GM19099 (cell line): ENCODE measurements around the gene CCDC150.

Experiments used
- POLR2A ChIP-seq: IDR thresholded peaks from 3 replicates; pipeline ENCODE4 v1.6.1; 2011; ENCODE audit warnings: low read depth; ENCODE audit not compliant: insufficient read length; ENCODE audit errors: extremely low read depth

The CCDC150 gene

DNA sequence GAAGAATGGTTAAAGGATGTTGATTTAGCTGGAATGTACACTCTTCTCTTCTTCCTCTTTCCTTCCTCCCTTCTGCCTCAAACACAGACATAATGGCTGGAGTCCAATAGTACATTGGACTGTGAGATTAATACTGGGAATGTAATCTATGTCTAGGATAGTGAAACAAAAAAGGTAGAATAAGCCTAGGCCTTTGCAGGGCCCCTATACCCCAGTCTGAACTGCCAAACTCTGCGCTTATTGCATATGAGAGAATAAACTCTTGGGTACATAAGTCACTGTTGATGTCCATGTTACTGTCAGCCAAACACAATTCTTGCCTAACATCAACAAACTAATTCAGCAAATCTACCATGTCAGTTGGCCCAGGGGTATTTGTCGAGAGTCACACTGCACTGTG lies 29.7 kb upstream of the CCDC150 start:
- no peak for TF ChIP-seq POLR2A

DNA sequence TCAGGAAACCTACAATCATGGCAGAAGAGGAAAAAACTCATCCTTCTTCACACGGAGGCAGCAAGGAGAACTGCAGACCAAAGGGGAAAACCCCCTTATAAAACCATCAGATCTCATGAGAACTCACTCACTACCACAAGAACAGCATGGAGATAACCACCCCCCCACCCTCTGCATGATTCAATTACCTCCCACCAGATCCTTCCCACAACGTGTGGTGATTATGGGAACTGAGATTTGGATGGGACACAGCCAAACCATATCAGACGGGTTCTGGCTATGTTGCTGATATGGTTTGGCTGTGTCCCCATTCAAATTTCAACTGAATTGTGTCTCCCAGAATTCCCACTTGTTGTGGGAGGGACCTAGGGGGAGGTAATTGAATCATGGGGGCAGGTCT lies 28.7 kb upstream of the CCDC150 start:
- TF ChIP-seq POLR2A = no peak

DNA sequence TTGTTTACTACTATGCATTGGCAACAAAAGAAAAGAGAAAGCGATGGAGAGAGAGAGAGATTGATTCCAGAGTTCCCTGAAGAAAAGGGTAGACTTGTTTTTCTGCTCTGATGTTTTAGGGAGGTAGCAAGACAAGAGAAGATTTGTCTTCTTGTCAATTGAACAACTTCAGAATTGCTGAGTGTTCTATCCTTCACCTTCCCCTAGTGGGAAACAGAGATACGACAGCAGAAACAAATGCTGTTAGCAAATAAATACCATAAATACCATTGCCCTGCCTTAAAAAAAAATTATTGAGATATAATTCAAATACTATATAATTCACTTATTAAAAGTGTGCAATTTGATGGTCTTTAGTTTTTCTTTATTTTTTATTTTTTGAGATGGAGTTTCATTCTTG lies 26.2 kb upstream of the CCDC150 start:
- no peak for TF ChIP-seq POLR2A

DNA sequence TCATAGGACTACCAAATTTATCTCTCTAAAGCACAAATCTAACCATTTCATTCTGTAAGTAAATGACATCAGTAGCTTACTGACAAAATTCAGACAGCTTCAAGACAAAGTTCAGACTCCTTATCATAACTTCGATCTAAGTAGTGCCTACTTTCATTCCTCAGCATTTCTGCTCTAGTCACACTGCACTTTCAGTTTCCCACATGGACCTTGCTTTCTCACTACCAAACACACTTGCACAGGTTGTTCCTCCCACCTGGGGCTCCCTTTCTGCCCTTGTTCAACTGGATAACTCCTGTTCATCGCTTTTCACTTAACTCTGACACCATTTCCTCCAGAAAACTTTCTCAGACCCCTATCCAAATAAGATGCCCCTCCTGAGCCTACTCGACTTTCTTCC lies 22.1 kb upstream of the CCDC150 start:
- TF ChIP-seq POLR2A = no peak

DNA sequence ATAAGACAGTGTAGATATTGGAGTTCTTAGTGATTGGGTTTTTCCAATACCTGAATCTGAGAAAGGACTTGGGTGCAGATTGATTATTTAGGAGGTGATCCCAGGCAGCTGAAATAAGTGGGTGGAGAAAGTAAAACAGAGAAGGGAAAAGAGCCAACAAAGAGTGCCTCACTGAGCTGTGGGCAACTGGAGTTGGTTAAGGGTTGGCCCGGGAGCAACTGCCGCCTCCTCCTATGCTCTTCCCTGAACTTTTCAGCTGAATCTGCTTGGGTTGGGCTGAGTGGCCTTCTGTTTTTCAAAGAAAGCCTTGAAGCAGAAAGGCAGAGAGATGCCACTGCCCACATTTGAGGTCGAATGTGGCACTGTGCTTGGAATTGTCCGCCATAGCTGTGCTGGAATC lies 20.9 kb upstream of the CCDC150 start:
- no peak for TF ChIP-seq POLR2A

DNA sequence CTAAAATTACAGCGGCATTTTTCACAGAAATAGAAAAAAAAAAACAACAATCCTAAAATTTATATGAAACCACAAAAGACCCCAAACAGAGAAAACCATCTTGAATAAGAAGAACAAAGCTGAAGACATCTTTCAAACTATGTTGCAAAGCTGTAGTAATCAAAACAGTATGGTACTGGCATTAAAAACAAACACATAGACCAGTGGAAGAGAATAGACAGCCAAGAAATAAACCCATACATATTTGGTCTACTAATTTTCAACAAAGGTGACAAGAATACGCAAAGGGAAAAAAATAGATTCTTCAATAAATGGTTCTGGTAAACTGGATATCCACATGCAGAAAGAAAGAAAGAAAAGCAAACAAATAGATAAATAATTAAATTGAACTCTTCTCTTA lies 9.0 kb upstream of the CCDC150 start:
- TF ChIP-seq POLR2A = no peak

DNA sequence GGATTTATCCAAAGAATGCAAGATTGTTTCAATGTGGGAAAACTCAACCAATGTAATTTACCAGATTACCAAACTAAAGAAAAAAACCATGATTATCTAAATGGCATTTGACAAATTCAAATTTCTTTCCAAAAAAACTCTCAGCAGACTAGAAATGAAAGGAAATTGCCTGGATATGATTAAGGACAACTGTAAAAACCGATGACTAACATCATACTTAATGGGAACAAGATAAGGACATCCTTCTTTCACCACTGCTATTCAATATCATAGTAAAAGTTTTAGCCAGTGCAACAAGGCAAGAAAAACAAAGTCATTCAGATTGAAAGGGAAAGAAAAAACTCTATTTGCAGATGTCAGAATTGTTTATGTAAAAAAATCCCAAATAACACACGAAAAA lies 4.4 kb upstream of the CCDC150 start:
- TF ChIP-seq POLR2A = no peak

DNA sequence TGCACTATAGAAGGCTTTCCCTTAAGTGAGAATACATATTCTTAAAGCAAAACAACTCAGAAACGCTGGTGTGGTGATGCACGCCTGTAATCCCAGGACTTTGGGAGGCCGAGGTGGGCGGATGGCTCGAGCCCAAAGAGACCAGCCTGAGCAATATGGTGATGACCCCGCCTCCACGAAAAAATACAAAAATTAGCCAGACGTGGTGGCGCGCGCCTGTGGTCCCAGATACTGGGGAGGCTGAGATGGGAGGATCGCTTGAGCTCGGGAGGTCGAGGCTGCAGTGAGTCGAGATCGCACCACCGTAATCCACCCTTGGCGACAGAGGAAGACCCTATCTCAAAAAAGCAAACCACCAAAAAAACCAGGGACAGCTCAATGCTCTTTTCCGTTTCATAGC lies 750 bp upstream of the CCDC150 start:
- TF ChIP-seq POLR2A = no peak

DNA sequence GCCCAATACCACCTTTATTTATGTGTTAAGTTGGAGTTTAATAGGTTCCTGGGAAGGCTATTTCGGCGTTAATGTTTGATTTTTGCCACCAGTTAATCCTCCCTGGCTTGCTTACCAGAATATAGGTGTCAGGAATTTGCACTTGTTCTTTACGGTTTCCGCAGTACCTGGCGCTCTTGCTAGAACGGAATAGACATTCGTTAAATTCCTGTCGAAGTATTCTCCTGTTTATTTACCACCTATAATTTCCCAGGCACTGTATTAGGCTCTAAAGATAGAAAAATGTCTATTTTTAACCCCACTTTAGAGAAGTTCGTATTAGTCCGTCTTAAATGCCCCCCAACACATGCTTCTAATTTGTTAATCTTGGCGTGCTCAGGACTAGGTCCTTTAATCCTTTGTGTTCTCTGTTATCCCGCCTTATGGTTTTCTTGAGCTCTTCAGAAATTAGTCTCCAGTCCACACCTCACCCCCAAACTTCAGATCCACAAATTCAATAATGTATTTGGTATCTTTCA lies 575 bp downstream of the CCDC150 start:
- TF ChIP-seq POLR2A = no peak

DNA sequence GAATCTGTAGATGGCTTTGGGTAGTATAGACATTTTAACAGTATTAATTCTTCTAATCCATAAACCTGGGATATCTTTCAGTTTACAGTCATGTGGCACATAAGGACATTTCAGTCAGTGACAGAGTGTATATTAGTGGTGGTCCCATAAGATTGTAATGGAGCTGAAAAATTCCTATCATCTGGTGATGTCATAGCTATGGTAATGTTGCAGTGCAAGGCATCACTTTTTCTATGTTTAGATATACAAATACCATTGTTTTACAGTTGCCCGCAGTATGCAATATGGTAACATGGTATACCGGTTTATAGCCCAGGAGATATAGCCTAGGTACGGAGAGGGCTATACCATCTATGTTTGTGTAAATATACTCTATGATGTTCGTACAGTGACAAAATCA lies 9.7 kb downstream of the CCDC150 start:
- TF ChIP-seq POLR2A = no peak

DNA sequence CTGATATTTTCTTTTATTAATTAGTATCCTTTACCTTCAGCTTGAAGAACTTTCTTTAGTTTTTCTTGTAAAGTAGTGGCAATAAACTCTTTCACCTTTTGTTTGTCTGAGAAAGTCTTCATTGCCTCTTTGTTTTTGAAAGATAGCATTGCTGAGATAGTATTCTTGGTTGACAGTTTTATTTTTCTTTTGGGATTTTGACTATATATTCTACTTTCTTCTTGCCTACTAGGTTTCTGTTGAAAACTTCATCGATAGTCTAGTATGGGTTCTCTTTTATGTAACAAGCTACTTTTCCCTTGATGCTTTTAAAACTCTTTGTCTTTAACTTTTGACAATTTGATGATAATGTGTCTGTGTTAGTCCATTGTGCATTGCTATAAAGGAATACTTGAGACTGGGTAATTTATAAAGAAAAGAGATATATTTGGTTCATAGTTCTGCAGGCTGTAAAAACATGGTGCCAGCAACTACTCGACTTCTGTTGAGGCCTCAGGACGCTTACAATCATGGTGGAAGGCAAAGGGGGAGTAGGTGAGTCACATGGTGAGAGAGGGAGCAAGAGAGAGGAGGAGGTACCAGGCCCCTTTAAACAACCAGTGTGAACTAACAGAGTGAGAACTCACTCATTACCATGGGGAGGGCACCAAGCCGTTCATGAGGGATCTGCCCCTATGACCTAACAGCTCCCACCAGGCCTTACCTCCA lies 12.0 kb downstream of the CCDC150 start:
- no peak for TF ChIP-seq POLR2A

DNA sequence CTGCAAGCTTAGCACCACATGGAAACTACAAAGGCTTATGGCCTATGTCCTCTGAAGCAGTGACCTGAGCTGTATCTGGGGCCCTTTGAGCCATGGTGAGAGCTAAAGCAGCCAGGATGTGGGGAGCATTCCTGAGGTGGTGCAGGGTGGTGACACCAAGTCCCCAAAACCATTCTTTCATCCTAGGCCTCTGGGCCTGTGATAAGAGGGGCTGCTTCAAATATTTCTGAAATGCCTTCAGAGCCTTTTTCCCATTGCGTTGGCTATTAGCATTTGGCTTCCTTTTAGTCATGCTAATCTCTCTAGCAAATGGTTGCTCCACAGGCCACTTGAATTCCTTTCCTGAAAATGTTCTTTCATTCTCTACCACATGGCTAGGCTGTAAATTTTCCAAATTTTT lies 13.4 kb downstream of the CCDC150 start:
- TF ChIP-seq POLR2A = no peak

DNA sequence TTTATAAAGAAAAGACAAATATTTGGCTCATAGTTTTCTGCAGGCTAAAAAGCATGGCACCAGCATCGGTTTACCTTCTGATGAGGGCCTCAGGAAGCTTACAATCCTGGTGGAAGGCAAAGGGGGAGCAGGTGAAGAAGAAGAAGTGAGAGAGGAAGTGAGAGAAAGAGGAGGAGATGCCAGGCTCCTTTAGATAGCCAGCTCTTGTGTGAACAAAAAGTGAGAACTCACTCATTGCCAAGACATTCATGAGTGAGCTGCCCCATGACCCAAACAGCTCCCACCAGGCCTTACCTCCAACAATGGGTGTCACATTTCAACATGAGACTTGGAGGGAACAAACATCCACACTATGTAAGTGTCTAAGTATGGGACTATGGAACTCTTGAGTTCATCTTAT lies 14.3 kb downstream of the CCDC150 start:
- no peak for TF ChIP-seq POLR2A

DNA sequence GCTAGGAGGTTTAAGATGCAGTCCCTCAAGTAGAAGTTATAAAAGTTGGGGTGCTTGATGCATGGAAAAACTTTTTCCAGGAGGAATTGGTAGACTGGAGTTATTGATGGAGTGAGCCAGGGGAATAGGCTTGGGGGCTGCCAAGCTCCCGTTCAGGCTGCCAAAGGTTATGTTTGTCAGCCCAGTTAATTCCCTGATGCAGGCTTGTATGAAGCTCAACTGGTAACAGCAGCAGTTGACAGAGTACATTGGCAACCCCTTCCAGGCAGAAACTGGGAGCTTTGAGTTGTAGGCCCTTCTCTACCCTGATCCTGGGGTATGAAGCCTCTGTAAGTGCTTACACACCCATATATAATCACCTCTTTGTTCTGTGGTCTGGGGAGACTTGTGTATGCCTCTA lies 16.2 kb downstream of the CCDC150 start:
- TF ChIP-seq POLR2A = no peak

DNA sequence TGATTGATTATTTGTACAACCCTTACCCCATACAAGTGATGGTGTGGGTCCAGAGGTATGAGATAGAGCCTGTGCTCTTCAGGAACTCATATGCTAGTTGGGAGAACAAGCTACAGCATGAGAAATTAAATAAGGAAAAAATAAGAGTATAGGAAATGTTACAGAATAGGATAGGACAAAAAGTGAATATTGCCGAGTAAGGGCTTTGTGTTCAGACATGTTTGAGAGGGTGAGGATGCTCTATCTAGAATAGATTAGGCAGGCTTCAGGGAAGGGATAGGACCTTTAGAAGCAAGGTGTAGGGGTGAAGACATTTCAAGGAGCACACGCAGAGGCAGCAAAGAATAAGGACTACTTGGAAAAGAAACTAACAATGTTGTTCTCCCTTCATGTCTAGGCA lies 17.8 kb downstream of the CCDC150 start:
- no peak for TF ChIP-seq POLR2A

DNA sequence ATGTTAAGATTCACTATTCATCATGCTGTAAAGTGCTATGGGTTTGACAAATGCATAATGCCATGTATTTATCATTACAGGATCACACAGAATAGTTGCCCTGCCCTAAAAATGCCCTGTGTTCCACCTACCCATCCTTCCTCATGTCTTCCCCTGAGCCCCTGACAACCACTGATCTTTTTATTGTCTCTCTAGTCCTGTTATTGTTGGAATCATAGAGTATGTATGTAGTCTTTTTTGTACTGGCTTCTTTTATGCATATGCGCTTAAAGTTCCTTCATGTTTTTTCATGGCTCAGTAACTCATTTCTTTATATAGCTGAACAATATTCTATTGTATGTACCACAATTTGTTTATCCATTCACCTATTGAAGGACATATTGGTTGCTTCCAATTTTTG lies 20.3 kb downstream of the CCDC150 start:
- no peak for TF ChIP-seq POLR2A

DNA sequence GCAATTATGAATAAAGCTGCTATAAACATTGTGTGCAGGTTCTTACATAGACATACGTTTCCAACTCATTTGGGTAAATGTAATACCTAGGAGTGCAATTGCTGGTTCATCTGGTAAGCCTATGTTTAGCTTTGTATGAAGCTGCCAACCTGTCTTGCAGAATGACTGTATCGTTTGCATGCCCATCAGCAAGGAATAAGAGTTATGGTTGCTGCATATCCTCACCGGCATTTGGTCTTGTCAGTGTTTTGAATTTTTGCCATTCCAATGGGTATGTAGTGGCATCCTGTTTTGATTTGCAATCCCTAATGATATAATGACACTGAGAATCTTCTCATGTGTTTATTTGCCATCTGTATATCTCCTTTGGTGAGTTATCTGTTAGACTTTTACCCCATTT lies 20.7 kb downstream of the CCDC150 start:
- no peak for TF ChIP-seq POLR2A
